Hippocampal formation (tissue), 2 donors: ENCODE results near the gene SMIM45.

Experiments
- DNase-seq, 2 donors: peaks; one replicate each; lab custom pipeline; 2025; lab: John Stamatoyannopoulos, UW

The SMIM45 gene

DNA sequence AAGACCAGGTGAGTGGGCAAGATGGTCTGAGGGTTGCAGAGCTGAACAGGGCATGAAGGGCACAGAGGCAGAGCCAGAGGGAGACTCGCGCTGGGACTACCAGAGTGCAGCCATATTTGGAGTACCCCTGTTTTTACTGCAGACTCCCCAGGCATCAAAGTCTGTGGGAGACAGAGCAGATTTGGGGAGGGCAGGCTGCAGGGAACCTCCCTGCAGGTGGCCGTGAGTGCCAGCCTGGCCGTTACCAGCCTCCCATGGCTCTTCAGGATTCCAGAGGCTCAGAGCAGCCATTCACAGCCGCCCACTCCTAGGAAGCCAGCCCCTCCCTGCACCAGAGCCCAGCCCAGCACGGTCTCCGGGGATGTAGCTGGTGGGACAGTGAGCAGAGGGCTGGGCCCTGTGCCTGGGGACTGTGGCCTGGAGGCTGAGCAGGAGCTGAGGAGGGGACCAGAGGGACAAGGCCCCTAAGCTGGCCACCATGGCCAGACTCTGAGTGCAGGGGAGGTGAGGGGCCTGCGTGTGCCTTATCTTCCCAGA is 17.2 kb downstream of the SMIM45 start, which contains the start of gene SEPTIN3:
Gene SEPTIN3 (plus strand): TSS at position 334 of the 537 bp plus-strand sequence. CDS start 2,050 bp downstream, outside the sequence.
- DNase-seq = no peak

DNA sequence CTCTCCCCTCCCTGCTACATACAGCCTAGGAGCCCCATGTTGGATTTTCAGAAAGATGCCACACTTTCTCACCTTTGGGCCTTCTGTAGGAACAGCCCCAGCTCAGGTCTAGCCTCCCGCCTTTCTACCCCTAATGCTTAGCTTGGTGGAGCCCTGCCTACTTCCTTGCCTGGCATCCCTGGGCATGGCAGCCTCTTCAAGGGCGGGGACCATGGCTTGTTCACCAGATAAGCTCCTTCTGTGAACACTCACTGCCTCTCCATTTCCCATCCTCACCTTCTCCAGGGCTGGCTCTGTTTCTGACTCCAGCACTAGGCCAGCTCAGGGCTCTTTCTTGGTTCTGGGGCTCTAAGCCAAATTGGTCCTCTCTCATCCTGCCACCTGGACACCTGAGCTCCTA is 18.7 kb downstream of the SMIM45 start:
- DNase-seq = no peak

DNA sequence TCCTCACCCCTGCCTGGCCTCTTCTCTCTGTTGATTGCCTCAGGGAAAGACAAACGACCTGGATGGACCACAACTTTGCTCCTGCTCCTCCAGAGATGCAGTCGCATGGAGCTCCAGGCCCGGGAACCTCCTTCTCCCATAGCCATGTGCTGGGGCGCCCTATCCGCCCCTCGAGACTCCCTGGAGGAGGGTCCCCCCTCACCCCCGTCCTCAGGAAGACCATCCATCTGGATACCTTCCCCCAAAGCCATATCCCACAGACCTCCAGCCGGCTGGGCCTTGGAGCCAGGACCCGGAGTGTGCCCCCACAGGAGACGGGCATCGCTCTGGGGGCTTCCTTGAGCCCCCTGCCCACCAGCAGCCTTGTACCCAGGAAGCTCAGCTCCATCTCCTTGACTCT is 19.5 kb downstream of the SMIM45 start:
- no peak for DNase-seq

DNA sequence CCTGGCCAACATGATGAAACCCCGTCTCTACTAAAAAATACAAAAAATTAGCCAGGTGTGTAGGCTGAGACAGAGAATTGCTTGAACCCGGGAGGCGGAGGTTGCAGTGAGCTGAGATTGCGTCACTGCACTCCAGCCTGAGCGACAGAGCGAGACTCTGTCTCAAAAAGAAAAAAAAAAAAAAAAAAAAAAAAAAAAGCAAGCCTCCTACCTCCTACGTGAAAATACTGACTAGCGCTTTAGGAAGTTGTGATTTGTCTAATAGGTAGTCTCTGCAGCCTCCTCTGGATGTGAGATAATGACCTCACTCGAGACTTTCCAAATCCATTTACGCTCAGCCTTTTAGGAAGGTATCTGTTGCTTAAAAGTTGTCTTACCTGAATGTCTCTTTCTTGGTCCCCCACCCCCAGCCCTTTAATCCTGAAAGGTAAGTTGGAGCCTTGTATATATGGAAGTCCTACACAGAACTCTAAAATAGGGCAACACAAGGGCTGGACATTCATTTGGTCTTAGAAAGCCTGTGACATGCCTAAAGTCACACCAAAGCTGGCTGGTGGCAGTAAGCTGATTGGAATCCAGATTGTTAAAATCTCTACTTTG is 22.8 kb downstream of the SMIM45 start:
- DNase-seq = no peak

DNA sequence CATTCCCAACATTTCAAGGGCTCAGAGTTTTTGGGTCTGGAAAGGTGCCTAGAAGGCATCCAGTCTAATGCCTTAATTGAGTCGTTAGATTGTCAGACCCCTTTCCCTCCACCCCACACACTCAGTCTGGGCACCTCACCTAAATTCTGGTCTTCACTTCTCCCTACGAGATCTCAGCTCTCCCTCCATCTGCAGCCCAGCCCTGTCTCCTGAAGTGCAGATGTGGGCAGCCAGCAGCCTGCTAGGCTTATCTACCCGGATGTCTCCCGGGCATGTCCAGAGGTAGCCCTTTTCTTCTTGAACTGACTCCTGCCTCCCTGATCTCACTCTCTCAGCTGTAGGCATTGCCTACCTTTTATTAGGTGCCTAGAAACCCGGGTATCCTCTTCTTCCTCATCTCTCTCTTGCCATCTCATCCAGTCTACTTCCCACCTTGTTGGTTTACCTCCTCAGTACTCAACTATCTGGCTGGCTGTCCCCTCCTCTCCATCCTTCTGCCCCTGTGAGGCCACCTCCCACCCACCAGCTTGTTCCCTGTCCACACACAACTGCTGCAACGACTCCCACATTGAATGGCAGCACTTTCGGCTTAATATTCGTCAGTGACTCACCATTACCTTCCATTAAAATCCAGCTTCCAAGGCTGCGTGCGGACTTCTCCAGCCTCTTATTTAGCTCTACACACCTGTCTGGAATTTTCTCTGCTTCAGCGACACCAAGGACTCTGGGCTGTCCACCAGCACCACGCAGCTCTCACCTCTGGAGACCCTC is 23.5 kb downstream of the SMIM45 start:
- DNase-seq = no peak

DNA sequence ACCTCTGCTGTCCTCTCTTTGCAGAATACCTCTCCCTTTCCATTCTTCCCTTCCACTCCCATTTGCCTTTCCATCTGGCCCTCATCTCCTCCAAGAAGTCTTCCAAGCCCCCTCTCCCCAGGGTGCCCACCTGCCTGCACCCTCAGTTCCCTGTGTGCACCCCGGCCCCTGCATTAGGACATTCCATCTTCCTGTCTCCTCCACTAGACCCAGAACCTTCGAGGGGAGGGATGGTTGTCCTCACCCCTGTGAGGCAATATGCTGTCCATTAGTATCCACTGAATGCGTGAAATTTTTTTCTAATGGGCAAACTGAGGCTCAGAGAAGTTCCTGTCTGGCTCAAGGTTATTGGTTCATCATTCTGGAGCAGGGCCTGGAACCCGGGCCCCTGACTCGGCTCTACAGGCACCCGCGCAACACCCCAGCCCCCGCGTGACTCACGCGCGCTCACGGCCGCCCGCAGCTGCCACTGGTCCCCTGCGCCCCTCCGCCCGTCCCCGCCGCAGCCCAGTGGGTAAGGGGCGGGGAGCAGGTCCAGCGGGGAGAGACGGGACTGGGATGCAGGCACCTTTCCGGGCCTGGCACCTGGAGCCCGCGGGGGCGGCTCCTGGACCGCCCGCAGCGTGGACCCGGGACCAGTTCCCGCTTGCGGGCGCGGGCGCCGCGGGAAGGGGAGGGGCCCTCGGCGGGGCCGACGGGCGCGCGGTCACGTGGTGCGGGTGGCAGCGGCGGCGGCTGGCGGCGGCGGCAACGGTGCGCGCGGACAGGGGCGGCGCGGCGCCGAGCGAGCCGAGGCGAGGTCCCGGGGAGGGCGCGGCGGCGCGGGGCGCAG is 24.3 kb downstream of the SMIM45 start:
- peak; percentile 35 to 57 for DNase-seq

DNA sequence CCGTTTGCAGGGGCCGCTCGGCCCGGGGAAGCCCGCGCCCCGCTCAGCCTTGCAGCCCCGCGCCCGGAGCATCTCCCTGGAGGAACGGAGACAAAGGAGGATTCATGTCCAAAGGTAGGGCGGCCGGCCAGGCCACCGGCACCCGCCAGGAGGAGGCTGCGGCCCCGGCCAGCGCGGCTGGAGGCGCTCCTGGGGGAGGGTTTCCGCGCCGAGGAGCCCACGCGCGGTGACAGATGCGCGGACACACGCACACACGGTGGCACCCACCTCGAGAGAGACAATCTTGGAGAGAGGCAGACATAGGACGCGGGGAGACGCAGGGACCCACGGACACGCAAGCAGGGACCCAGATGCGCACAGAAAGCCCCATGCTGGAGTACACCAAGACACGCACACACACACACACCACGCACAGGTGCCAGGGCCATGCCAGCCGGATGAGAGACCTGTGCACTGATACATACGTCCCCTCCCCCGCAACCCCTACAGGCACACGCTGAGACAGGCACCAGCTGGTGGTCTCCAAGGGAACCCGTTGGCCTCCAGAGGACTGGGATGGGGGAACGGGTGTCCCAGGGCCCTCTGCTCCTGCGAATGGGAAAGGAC is 25.1 kb downstream of the SMIM45 start:
- DNase-seq = no peak

DNA sequence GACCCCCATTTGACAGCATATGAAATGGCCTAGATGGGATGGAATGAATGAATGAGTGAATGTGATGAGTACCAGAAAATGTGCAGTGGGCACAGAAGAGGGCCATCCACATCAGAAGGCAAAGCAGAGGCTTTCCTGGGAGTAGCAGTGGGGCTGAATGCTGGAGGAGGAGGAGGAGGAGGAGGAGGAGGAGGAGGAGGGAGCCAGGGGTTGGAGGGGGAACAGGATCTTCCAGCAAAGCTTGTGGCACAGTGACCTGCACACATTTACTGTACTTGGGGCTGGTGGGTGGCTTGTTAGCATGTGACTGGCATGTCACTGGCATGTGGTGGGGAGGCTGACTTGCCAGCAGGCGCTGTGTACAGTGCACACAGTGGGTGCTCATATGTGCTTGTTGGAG is 26.8 kb downstream of the SMIM45 start:
- DNase-seq = no peak

DNA sequence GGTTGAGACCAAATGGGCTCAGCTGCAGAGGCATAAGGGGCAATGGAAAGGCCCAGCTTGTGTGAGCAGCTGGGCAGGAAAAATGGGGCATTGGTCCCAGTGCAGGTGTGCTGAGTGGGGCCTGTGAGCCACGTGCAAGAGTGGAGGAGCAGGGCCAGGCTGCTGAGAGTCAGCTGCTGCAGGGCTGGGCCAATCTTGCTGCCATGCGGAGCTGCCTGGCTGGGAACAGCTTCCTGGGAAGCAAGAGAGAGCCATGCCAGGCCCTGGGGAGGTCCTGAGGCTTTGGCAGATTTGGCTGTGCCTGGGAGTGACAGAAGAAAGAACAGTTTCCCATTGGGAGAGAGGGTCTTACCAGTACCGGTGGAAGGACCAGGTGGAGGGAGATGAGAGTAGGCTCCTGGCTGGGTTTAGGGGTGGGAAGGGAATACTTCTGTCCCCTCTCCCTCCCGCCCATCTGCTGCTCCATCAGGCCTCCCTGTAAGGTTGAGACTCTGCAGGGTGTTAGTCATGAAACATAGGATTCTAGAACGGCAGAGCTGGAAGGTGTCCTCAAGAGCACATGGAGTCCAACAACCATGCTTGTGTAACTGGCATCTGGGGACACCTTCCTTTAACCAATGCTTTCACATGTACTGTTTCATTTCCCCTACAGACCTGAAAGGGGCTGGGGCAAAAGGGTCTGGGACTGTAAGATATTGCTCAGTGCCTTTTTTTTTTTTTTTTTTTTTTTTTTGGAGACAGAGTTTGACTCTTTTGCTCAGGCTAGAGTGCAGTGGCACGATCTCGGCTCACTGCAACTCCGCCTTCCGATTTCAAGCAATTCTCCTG is 27.7 kb downstream of the SMIM45 start:
- DNase-seq = peak in 1 of 2 donors; percentile 67

DNA sequence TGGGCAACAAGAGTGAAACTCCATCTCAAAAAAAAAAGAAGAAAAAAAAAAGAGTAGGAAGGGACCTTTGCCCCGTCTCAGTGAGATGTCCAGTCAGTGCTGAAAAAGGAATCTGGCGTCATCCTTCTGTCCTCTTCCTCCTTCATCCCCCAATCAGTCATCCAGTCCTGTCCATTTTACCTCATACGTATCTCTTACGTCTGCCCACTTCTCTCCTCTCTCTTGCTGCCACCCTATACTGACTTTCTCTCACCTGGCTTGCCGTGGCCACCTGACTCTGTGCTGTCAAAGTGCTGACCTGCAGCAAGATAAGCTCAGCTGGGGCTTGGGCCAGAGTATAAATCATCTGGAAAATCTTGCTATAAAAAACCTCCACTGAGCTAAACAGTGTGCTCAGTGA is 30.9 kb downstream of the SMIM45 start:
- DNase-seq = no peak

DNA sequence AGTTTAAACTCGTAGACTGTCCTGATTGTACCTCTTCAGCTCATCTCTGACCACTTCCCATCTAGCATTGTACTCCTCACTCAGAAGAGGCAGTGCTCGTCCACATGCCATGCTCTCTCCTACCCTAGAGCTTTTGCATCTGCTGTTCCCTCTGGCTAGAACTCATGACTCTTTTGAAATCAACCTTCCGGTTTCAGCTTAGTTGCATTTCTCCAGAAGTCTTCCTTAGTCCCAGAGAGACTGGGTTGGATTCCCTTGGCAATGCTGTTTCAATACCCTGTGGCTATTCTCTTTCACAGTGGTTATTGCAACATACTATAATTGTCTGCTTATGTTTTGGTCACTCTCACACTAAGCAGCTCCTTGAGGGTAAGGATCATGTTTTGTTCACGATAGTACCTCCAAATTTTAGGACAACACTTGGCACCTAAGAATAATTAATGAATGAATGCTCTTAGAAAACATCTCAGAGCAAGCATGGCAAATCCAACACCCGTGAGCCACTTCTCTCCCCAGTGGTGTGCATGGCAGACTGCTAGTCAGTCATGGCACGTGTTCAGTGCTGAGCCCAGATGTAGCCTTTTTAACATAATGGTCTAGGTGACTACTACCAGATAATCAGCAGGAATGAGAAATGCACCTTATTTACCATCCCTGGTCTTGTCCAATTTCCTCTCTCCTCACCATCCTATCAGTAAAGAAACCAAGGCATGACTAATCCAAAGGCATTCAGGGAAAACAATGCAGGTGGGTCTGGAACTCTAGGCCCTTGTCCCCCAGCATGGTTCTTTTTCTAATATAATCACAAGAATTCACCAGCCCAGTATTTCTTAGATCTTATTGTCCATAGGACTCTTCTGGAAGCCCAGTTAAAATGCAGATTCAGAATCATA is 31.8 kb downstream of the SMIM45 start:
- DNase-seq = no peak

DNA sequence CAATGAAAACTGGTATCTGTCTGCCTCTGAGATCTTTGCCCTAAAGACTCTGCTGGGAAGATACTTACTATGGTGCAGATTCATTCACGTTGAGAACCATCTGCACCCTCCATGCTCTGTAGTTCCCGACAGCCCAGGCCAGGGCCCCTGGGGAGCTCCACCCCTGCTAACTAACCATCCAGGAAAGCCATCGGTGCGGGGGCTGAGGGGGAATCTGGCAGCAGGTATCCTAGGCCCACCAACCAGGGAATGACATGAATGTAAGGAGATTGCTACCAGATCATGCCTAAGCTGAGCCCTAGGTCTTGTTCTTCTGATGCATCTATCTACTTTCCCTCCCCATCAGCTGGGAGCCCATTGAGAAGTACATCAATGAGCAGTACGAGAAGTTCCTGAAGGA is 35.3 kb downstream of the SMIM45 start:
- no peak for DNase-seq

DNA sequence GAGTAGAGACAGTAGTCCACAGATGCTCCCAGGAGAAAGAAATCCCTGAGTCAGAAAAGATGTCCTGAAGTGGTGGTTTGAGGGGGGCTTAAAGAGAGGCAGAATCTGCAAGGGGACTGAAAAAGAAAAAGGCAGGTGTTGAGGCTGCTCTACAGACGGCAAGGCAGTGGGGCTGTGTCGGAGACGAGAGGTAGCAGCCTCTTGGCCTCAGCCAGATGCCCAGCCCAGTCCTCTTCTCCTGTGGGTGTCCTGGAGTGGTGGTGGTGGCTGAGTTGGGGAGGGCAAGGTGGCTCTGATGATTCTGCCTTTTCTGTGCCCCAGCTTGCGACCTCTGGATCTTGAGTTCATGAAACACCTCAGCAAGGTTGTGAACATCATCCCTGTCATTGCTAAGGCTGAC is 37.3 kb downstream of the SMIM45 start:
- no peak for DNase-seq

DNA sequence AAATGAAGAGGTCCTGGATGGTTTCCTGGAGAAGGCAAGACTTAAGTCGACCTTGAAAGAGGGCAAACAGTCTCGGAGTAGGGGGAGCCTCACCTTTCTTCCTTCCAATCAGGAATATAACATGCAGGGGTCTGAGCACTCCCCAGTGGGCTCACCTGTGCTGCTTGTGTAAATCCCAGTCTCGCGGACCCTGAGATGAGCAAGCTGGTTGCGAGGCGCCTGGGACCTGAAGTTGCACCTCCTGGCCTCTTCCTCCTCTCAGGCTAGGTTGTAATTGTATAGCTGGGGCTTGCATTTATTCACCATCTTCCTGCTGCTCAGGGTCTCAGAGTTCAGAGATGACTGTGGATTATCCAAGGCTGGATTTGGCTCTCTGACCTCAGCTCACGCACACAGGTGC is 39.2 kb downstream of the SMIM45 start:
- DNase-seq = no peak

DNA sequence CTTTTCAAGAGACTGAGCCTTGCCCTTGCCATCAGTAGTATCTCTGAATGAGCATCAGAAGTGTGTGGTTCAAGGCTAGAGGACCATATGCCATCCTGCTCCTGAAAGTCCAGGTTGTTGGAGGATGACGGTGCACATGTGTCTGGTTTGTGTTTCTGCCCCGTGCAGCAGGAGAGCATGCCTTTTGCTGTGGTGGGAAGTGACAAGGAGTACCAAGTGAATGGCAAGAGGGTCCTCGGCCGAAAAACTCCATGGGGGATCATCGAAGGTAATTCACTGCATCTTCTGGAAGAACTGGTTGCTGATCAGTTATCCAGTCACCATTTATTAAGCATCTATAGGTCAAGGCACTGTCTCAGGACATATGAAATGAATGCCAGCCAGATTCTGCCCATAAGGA is 40.5 kb downstream of the SMIM45 start:
- DNase-seq = no peak

DNA sequence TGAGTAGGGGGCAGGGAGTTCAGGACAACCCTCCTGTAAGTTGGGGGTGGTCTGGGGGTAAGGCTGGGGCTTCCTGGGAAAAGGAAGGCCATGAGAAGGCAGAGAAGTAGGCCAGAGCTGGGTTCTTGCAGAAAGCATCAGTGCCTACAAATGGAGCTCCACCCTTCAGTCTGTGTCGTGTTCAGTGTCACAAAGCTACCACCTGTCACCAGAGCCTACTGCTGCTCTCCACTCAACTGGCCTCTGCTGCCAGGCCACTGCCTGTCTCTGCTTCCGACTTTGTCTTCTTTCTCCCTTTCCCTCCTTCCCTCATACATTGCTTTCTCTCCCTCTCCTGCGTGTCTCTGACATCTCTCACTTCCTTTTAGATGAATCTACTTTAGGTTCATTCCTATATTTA is 43.3 kb downstream of the SMIM45 start:
- no peak for DNase-seq

DNA sequence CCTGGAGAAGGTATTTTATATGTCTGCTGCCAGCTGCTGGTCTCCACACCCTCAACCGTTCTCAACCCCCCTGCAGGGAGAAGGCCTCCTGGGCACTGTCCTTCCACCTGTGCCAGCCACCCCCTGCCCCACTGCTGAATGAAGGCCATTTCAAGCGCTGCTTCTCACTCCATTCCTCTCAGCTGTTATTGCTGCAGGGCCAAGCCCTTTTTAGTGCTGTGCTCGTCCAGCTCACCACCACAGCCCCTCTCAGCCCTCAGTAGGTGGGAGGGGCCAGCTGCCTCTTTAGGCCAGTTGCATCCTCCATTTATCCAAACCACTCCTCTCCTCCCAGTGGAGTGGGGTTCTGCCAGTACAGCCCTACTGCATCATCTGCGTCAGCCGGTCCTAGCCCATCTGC is 44.9 kb downstream of the SMIM45 start:
- DNase-seq = no peak

DNA sequence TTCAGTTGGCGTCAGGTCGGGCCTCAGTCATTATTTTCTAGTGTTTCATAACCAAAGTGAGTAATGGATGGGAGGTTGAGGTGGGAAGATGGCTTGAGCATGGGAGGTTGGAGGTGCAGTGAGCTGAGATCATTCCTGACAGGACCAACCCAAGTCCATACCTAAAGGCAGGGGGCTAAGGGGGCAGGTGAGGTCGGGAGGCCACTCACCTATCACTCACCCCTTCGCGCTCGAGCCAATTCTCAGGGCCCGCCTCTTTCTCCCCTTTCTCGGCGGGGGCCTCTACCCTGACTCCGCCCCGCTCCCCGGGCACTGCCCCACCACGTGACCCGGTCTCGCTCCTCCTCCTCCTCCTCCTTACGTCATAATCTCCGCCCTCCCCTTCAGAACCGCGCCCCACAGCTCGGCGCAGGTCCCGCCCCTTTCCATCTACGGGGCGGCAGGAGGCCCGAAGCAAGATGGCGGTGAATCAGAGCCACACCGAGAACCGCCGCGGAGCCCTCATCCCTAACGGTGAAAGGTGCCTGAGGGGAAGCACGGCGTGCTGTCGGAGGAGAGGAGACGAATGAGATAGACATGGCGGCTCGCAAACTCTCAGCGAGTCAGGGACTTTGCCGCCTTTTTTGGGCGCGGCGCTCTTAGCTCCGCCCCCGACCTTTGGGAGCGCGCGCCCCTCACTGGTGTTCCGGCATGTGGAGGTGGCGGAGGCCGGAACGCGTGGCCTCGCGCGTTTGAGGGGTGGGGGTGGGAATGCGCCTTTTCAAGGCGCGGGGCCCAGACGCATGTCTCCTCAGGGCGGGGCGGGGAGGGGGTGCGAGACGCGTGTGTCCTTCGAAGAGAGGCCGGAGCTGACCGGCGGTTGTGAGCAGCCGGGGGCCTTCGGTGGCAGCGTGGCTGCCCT is 46.7 kb downstream of the SMIM45 start, which contains the start of gene WBP2NL:
Gene WBP2NL (plus strand): TSS at position 428 of the 901 bp plus-strand sequence. CDS start 31 bp downstream, at position 459.
- peak; percentile 74 to 78 for DNase-seq

DNA sequence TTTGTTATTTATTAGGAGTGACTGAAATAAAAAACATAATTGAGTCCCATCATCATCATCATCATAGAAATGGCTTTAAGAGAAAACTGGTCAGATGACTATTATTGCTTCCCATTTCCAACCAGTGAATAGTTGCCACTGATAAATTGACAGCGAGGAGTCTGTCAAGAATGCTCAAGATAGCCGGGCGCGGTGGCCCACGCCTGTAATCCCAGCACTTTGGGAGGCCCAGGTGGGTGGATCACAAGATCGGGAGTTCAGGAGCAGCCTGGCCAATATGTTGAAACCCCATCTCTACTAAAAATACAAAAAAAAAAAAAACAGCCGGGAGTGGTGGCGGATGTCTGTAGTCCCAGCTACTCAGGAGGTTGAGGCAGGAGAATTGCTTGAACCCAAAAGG is 48.5 kb downstream of the SMIM45 start:
- DNase-seq = no peak
